SK-N-SH (cell line): ENCODE measurements around the gene ABLIM2.

Experiments
- NFIC ChIP-seq: IDR thresholded peaks from 2 replicates; pipeline ENCODE4 v1.4.0; 2012; ENCODE audit warnings: borderline replicate concordance
- POLR2AphosphoS5 ChIP-seq: IDR thresholded peaks from 2 replicates; pipeline ENCODE4 v1.6.1; 2012; ENCODE audit warnings: low read depth, low read length
- RAD21 ChIP-seq: IDR thresholded peaks from 2 replicates; pipeline ENCODE4 v1.6.1; 2012; ENCODE audit warnings: mild to moderate bottlenecking, low read length
- TF ChIP-seq, protein P1 (sequence below): IDR thresholded peaks from 2 replicates; pipeline ENCODE4 v1.4.0; 2012; ENCODE audit warnings: low read depth
- TF ChIP-seq, protein P2 (sequence below): fragments of 200-600 bp; sonication (generic); IDR thresholded peaks from 2 replicates; pipeline ENCODE4 v1.6.1; 2017; ENCODE audit warnings: antibody characterized with exemption, mild to moderate bottlenecking, moderate library complexity

DNA sequence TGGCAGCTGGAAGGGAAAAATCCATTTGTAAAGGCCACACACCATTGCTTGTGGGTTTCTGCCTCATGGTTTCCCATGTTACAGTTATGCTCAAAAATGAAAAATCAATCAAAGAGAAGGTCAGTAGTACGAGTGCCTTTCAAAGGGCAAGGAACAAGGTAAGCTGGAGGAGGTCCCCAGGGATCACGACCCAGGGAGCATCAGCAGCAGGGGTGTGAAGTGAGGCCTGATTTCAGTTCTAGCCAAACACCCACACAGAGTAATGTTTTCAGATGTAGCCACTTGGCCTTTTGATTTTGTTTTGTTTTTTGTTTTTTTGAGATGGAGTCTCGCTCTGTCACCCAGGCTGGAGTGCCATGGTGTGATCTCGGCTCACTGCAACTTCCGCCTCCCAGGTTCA, 149.5 kb downstream of the ABLIM2 start:
- TF ChIP-seq, protein P1, sequence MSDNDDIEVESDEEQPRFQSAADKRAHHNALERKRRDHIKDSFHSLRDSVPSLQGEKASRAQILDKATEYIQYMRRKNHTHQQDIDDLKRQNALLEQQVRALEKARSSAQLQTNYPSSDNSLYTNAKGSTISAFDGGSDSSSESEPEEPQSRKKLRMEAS: no peak
- no peak for TF ChIP-seq NFIC
- no peak for TF ChIP-seq POLR2AphosphoS5
- TF ChIP-seq RAD21: no peak
- TF ChIP-seq, protein P2, sequence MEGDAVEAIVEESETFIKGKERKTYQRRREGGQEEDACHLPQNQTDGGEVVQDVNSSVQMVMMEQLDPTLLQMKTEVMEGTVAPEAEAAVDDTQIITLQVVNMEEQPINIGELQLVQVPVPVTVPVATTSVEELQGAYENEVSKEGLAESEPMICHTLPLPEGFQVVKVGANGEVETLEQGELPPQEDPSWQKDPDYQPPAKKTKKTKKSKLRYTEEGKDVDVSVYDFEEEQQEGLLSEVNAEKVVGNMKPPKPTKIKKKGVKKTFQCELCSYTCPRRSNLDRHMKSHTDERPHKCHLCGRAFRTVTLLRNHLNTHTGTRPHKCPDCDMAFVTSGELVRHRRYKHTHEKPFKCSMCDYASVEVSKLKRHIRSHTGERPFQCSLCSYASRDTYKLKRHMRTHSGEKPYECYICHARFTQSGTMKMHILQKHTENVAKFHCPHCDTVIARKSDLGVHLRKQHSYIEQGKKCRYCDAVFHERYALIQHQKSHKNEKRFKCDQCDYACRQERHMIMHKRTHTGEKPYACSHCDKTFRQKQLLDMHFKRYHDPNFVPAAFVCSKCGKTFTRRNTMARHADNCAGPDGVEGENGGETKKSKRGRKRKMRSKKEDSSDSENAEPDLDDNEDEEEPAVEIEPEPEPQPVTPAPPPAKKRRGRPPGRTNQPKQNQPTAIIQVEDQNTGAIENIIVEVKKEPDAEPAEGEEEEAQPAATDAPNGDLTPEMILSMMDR: no peak
